Ecto neural progenitor cell (in vitro differentiated cells): ENCODE results near the gene HAS3.
A peak's percentile ranks its signal among the peaks of the same experiment; 100 is the strongest.
"Not testable (repeated sequence)": the region's sequence is repeated elsewhere in the genome, so short reads cannot be mapped to it uniquely, and the experiment has no call there.

Experiments
- DNase-seq: peaks from one replicate; pipeline ENCODE4 v3.0.0-alpha.2; 2018; ENCODE audit warnings: low spot score

The HAS3 gene, protein sequence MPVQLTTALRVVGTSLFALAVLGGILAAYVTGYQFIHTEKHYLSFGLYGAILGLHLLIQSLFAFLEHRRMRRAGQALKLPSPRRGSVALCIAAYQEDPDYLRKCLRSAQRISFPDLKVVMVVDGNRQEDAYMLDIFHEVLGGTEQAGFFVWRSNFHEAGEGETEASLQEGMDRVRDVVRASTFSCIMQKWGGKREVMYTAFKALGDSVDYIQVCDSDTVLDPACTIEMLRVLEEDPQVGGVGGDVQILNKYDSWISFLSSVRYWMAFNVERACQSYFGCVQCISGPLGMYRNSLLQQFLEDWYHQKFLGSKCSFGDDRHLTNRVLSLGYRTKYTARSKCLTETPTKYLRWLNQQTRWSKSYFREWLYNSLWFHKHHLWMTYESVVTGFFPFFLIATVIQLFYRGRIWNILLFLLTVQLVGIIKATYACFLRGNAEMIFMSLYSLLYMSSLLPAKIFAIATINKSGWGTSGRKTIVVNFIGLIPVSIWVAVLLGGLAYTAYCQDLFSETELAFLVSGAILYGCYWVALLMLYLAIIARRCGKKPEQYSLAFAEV

DNA sequence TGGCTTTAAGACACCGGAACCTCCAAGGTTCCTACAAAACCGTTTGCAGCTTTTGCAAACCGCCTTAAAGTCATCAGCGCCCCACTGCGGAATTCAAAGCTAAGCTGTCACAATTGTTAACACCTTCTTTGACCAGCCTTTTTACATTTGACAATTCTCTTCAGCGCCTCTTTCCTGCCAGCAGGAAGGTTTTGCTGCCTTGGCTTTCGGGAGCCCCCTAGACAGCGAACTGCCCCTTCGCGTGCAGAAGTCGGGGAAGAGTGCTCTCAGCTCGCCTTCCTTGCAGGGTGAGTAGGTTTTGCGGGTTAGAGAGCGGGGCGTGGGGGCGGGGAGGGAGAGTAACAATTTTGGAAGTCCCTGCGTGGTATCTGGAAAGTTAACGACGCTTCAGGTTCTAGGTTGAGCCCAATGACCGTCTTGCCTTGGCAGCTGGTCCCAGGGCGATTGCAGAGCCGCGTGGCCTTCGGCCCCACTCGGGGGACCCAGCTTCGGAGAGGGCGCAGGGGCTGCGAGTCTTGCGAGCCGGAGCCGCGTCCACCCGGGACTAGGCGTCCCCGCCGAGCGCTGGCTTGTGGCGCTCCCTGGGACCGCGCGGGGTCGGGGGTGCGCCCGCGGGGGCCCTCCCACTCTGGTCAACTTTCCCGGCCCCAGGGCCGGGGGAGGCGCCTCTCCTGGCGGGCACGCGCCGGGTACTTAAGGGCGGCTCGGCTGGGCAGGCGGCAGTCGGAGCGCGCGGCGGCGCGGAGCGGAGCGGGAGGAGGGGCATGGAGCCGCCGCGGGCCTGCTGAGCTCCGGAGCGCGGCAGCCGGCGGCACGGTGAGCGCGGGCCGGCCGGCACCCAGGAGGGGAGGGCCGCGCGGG, at the start of gene HAS3:
TSS of gene HAS3 (plus strand) at position 153 of the 861 bp plus-strand sequence. CDS start 3,743 bp downstream, outside the sequence.
- DNase-seq, result peak; percentile 84

DNA sequence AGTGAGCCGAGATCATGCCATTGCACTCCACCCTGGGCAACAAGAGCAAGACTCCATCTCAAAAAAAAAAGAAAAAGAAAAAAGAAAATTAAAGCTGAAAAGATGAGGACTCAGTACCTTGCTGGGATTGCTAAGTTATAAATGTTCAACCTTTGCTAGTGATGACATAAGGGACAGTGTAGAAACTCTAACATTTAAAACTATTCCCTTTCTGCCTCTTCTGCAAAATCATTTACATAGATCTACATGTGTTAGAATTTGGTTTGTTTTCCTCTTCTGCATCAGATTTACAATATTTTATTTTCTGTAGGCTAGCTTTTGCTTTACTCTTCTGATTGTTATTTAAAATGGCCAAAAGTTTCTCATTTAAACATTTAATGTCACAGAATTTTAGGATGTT, 49.5 kb upstream of the HAS3 start:
- DNase-seq, result no peak

DNA sequence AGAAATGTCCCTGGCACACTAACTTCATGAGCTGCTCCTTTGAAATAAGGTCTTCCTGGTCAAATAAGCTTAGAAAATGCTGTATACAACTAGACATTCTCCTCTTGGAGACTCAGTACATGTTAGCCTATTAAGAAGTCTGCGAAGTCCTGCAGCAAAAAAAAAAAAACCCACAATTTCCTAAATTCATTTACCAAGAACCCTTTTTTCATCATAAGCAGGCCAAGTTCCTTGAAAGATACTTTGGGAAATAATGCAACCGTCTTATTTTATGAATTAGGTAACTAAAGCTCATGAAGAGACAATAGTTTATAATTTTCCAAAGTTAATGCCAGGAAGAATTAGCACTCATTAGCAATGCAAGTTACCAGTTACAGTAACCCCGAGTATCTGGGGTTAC, 49.0 kb upstream of the HAS3 start:
- DNase-seq, result no peak

DNA sequence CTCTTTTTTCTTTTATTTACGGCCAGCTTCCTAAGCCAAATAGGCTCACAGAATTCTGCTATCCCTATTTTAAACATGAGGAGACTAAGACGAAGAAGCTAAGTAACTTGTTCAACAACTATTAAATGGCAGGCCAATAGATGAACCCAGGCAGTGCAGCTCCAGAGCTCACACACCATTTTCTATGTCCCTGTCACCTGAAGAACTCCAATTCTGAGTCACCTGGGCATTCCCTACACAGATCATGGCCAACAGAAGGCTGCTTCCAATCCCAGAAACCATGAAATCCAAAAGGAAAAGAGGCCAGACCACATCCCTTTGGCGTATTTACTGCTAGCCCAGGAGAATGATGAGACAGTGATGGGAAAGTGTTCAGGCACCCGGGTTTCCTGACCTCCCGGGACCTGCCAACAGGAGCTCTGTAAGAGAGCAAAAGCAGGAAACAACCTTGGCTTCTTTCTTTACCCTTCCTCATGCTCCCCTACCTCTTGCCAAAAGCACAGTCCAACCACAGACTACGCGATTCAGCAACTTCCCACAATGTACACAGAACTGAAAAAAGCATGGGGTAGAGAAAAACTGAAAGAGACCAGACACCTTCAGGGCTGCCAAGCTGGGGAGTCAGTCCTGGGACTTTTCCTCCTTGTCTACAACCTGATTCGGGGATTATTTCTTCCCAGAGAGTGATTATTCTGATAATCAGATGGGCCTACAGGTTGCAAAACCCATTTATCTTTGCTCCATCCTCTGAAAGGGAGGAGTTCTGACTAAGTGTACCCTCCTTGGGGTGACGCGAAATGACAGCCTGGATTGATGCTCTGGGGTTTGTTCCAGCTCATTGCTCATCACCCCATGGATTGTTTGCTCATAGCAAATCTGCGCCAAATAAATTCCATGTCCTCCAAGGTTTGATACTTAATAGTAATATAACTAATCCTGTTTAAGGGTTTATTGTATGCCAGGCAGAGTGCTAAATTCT, 47.8 kb upstream of the HAS3 start:
- DNase-seq, result no peak

DNA sequence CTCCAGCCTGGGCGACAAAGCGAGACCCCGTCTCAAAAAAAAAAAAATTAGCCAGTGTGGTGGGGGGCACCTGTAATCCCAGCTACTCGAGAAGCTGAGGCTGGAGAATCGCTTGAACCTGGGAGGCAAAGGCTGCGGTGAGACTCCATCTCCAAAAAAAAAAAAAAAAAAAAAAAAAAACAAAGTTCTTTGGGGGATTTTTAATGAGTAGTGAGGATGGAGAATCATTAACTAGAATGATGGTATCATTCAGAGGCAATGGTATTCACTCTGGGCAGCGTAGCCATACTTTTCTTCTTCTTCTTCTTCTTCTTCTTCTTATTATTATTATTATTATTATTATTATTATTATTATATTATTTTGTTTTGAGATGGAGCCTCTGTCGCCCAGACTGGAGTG, 42.0 kb upstream of the HAS3 start:
- not testable (repeated sequence) for DNase-seq

DNA sequence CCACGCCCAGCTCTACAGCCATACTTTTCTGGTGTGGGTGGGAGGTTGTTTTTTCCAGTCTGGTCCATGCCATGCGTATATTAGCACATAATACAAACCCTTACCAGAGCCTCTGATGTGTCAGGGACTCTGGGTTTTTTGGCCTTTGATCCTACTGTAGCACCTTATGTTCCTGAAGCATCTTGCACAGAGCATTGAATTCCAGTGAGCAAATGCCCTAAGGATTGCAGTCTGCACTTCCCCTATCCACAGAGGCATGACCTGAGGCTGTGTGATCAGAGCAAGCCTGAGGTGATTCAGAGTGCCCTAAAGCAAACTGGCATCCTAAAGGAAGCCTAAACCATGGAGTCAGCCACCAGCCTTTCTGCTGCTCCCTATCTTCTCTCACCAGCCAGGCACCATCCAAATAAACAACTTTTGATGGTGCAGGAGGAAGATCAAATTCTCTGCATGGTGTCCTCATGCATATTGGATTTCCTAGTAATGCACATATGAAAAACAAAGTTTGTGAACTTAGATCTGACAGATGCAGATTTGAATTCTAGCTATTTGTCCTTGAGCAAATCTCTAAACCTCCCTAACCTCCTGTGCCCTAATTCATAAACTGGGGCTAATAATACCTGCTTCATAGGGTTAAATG, 41.2 kb upstream of the HAS3 start:
- no peak for DNase-seq

DNA sequence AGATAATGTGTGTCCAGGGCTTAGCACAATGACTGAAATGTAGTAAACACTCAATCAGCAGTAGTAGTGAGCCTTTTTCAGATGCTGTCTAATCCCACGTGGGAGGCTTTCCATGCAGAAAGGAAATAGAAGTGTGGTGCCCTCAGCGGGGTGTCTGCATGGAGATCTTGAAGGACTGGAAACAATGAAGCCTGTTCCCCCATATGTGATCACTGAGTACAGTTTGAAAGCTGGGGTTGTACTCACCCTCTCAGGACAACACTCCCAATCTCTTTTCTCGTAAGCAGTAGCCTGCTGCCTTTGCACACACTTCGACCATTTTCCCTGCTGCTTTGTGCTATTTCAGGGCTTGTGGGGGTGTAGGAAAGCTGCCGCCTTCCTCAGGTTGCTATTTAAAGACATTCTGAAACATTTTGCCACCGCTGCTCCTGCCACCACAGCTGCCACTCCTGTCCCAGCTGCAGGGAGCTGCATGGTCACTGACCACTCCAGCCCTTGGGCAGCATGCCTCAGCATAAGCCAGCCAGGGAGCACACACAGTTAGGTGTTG, 40.6 kb upstream of the HAS3 start:
- DNase-seq, result no peak

DNA sequence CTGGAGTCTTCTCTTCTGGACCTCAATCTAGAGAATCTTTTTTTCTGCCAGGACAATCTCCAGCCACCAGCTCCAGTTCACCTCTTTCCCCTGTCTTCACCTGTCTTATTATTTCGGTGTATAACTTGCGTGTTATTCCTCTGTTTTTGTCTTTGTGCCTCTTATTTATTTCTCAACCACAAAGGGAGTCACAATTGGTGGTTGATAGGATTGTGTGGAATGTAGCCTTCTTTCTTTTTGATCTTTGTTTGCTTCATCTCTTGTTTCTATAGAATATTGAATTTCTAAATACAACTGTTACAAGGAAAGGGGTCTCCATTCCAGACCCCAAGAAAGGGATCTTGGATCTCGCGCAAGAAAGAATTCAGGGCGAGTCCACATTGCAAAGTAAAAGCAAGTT, 35.9 kb upstream of the HAS3 start:
- DNase-seq, result no peak

DNA sequence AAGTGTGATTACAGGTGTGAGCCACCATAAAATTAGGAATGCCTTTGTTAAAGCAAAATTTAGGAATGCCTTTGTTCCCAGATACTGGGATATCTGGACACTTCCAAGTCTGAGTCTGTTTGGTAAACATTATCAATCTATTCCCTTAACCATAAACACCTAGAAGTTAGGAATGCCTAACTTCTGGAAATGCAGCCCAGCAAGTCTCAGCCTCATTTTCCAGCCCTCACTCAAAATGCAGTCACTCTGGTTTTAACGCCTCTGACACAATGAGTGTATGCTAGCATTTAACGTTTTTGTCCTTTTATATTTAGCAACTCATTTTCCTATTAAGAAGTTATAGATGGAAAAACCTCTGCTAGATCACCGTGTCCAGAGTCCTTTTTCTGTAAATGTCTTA, 34.4 kb upstream of the HAS3 start:
- no peak for DNase-seq

DNA sequence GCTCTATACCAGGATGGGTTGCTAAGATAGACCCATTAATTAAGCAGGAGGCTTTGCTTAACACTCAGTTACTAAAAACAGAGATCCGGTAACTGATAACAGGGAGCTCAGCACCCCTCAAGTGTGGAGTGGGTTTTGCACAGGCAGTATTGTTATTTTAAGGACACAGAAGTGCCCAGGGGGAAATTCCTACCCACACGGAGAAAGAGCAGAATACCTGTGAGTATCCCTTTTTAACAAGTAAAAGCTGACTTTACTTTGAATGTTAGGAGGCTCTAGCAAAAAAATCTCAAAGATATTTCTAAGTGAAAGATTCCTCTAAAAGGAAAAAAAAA, 32.8 kb upstream of the HAS3 start:
- DNase-seq, result no peak

DNA sequence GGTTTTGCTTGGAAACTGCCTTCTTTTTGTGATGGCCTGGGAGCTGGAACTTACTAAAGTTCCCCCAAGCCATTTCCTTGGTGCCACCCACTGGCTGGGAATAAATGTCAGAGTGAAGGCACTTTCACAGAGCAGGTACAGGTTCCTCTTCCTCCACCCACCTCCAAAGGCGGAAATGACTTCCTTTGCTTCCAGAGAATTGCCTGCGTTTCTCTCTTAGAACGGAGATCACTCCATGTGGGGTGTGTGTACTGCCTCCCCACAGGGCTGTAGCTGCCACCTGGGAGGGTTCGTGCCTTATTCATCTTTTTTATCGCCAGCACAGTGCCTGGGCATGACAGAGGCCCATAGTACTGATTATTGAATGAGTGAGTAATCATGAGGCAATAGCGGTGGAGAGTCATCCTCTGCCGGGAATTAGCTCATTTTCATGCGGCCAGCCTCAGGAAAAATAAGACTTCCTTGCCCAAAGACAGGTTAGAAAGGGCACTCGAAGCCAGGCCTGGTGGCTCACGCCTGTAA, 32.2 kb upstream of the HAS3 start:
- no peak for DNase-seq

DNA sequence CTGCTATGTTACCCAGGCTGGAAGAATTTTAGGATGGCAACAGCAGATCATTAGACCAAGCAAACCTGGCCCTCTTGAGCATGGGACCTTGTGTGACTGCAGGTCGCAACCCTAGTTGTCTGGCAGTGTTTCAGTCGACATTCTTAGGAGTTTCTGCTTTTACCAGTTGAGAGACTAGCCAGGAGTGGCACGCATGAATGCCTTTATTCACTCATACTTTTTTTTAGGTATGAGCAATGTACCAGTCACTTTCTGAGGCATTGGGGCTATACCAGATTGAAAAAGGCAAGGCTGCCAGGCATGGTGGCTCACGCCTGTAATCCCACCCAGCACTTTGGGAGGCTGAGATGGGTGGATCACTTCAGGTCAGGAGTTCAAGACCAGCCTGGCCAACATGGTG, 28.2 kb upstream of the HAS3 start:
- no peak for DNase-seq

DNA sequence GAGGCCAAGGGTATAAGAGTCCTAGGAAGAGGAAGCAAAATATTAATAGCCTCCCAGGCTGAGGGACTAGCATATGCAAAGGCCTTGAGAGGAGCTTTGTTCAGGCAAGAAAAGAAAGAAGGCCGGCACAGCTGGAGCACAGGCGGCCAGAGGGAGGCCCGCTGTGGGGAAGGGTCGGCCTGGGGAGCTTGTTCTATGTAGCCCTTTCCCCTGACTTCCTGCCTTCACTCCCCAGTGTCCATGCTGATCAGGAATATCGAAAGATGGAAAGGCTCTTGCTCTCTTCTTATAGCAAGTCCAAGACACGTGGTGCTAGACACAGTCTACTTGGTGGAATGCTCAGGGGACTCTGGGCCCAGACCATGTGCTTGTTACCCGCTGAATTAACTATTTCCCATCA, 27.4 kb upstream of the HAS3 start:
- no peak for DNase-seq

DNA sequence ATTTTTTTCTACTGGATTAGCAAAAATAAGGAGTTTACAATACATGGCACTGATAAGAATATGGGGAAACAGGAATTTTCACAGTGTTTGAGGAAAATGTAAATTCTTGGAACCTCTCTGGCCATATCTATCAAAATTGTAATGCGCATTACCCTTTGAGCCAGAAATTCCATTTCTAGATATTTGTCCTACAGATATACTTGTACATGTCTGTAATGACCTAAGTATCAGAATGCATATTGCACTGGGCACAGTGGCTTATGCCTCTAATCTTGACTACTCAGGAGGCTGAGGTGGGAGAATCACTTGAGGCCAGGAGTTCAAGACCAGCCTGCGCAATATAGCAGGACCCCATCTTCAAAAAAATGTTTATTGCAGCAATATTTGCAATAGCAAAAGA, 25.8 kb upstream of the HAS3 start:
- no peak for DNase-seq

DNA sequence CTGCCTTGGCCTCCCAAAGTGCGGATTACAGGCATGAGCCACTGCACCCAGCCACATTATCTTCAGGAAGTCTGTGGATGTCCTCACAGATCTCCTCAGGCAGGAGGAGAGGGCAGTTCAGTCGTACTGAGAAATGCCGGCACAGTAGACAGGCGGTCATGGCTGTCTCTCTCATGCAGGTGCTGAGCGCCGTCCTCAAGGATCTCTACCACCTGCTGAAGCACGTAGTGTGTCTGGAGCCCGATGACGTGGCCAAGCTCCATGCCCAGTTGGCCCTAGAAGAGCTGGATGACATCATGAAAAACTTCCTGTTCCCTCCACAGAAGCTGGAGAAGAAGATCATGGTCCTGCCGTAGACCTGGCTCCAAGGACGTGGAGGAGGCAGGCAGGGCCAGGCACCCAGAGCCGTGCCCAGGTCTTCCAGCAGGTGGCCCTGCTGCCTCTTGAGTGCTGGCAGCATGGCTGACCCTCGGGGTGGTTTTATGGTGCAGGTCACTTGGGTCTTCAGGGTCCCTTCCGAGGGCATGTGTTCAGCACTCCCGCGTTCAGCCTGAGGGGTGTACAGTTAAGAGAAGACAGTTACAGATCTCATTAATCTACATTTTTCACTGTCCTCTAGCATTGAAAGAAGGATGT, 22.0 kb upstream of the HAS3 start:
- DNase-seq, result no peak

DNA sequence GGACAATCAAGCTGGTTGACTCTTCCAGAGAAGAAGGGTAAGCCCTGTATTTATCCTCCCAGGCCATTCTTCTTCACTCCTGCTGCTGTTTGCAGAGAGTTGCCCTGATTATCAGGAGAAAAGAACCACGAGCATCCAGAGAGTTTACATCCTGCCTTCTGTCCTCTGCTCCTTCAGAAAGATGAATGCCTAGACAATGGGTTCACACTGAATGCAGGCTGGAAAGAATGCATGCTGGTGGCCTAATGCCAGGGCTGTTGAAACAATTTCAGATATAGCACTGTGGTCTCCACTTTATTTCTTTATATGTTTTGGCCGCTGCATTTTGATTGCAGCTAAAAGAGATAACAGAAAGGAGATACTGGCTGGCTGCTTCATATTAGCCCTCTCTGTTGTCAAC, 21.2 kb upstream of the HAS3 start:
- DNase-seq, result no peak

DNA sequence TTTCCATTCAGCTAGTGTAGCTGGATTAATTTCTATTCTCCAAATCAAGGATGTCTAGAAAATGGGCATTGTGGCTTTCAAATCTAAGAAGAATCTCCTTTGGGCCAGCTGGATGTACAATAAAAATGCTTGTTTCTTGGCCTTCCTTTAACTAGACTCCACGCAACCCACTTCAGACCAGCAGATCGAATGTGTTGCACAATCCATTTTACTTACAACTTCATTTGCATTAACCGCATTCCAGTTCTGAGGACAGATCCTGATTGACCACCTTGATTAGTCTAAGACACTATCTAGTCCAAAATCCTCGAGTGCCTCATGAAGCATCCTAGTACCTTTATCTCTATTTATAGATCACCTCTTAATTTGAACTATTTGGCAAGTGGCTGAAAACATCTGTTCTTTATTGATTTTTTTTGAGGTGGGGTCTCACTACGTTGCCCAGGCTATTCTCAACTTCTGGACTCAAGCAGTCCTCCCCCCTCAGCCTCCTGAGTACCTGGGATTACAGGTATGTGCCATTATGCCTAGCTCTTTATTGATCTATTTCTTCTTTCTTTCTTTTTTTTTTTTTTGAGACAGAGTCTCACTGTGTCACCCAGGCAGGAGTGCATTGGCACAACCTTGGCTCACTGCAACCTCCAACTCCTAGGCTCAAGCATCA, 20.3 kb upstream of the HAS3 start:
- no peak for DNase-seq

DNA sequence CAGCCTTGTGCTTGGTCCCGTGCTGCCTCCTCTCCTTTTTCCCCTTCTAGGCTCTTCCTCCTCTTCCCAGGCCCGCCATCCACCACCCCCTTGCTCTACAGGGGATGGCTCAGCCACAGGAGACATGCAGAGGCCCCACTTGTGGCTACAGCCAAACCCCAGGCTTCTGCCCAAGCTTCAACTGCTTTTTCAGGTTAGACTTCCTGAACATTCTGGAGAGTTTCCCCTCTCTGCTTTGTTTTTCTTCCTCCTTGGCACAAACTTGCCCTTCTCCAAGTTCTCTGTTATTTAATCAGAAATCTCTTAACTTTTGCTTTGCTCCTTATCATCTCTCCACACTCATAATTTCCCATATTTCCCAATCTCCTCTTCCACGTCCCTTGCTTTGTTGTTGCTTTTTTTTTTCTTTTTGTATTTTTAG, 18.3 kb upstream of the HAS3 start:
- DNase-seq, result no peak

DNA sequence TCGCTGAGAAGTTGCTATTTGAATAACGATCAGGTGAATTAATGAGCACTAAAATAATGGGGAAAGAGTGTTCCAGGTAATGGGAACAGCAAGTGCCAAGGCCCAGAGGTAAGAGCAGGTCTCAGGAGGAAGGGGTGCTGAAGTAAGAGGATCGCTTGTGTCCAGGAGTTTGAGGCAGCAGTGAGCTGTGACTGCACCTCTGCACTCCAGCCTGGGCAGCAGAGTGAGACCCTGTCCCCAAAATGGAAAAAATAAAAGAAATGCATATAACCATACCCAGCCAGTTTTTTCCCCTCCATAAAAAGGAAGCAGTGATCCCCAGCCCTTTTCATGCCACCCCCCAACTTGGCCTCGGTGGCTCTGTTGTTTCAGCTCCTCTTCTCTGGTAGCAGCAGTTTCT, 16.8 kb upstream of the HAS3 start:
- DNase-seq, result no peak
